Subcutaneous abdominal adipose tissue (tissue), 5 donors: ENCODE results near the gene CLDN3.

Experiments
- H3K27ac ChIP-seq: one replicate; pipeline ENCODE4 v1.7.0; 2013; ENCODE audit warnings: low read depth, mild to moderate bottlenecking, inconsistent platforms, low read length, moderate library complexity
- H3K27me3 ChIP-seq, 5 donors: one replicate each; pipeline ENCODE4 v1.7.0; 2013; ENCODE audit warnings: low read length in 5 of 5, inconsistent platforms in 1 of 5; ENCODE audit not compliant: control insufficient read depth in 5 of 5, insufficient read depth in 4 of 5
- H3K36me3 ChIP-seq, 5 donors: one replicate each; pipeline ENCODE4 v1.7.0; 2013; ENCODE audit warnings: low read length in 5 of 5; ENCODE audit not compliant: control insufficient read depth in 5 of 5, insufficient read depth in 5 of 5
- H3K4me1 ChIP-seq, 5 donors: one replicate each; pipeline ENCODE4 v1.7.0; 2013; ENCODE audit warnings: low read length in 5 of 5, mild to moderate bottlenecking in 3 of 5, moderate library complexity in 1 of 5; ENCODE audit not compliant: control insufficient read depth in 5 of 5, insufficient read depth in 5 of 5
- H3K4me3 ChIP-seq, 5 donors: one replicate each; pipeline ENCODE4 v1.7.0; 2013; ENCODE audit warnings: low read length in 5 of 5, low read depth in 1 of 5
- H3K9ac ChIP-seq, 5 donors: one replicate each; pipeline ENCODE4 v1.7.0; 2013; ENCODE audit warnings: low read length in 5 of 5, mild to moderate bottlenecking in 4 of 5, moderate library complexity in 3 of 5
- H3K9me3 ChIP-seq, 5 donors: one replicate each; pipeline ENCODE4 v1.7.0; 2013; ENCODE audit warnings: low read length in 5 of 5; ENCODE audit not compliant: control insufficient read depth in 5 of 5
- donor health status: healthy.
- donor health status: healthy.
- donor health status: healthy.
- donor health status: healthy.
- donor health status: healthy.

Gene CLDN3

GRCh38 chr7:73738612-73739386 lies 31.3 kb downstream of the CLDN3 start, which contains the start of gene ABHD11:
Gene ABHD11 (minus strand): TSS chr7:73738802. CDS start chr7:73738770, 32 bp downstream.
- H3K4me3 ChIP-seq = peak within 1 kb of the TSS; percentile 72 to 91 (median 86)
- H3K27me3 ChIP-seq = no peaks in the 10 kb centered on the region
- peak within 1 kb of the TSS in 4 of 5 donors; percentile 77 to 85 (median 80) for H3K9ac ChIP-seq
- H3K9me3 ChIP-seq = no peaks in the 10 kb centered on the region
- peaks cover 0 to 21% (median 16%) of the 10 kb centered on the region in 5 donors for H3K36me3 ChIP-seq
- H3K4me1 ChIP-seq = peaks cover 4 to 45% (median 38%) of the 10 kb centered on the region in 5 donors
- peak within 1 kb of the TSS; percentile 37 for H3K27ac ChIP-seq

GRCh38 chr7:73738220-73738611 lies 31.9 kb downstream of the CLDN3 start:
- no peaks in the 10 kb centered on the region for H3K27me3 ChIP-seq
- H3K4me3 ChIP-seq = peak overlapping the region; percentile 72 to 91 (median 86)
- peak overlapping the region; percentile 37 for H3K27ac ChIP-seq
- no peaks in the 10 kb centered on the region for H3K9me3 ChIP-seq
- H3K4me1 ChIP-seq = peaks cover 4 to 43% (median 36%) of the 10 kb centered on the region in 5 donors
- H3K9ac ChIP-seq = peak overlapping the region in 4 of 5 donors; percentile 55 to 74 (median 64)
- peaks cover 0 to 21% (median 16%) of the 10 kb centered on the region in 5 donors for H3K36me3 ChIP-seq

- peaks cover 4 to 38% (median 30%) of the 10 kb centered on the region in 5 donors for H3K4me1 ChIP-seq
- H3K4me3 ChIP-seq = peak overlapping the region in 4 of 5 donors; percentile 61 to 90 (median 80)
- peak overlapping the region in 2 of 5 donors; percentile 41 to 59 for H3K9ac ChIP-seq
- H3K27me3 ChIP-seq = no peaks in the 10 kb centered on the region
- peaks cover 0 to 21% (median 16%) of the 10 kb centered on the region in 5 donors for H3K36me3 ChIP-seq
- no peak overlapping the region for H3K27ac ChIP-seq
- H3K9me3 ChIP-seq = no peaks in the 10 kb centered on the region
Observed at GRCh38 chr7:73737491-73738219, 32.4 kb downstream of the CLDN3 start.

GRCh38 chr7:73736885-73737284 lies 33.2 kb downstream of the CLDN3 start:
- Histone ChIP-seq H3K9me3 (no peaks in the 10 kb centered on the region), H3K36me3 (peaks cover 0 to 21% (median 16%) of the 10 kb centered on the region in 5 donors), H3K4me3 (no peak overlapping the region), H3K4me1 (peaks cover 4 to 35% (median 27%) of the 10 kb centered on the region in 5 donors), H3K9ac (no peak overlapping the region), H3K27ac (no peak overlapping the region), H3K27me3 (no peaks in the 10 kb centered on the region)

GRCh38 chr7:73735528-73735905 lies 34.6 kb downstream of the CLDN3 start:
- H3K4me3 ChIP-seq = no peak overlapping the region
- H3K4me1 ChIP-seq = peaks cover 4 to 35% (median 27%) of the 10 kb centered on the region in 5 donors
- no peak overlapping the region for H3K27ac ChIP-seq
- H3K9me3 ChIP-seq = no peaks in the 10 kb centered on the region
- H3K27me3 ChIP-seq = no peaks in the 10 kb centered on the region
- H3K9ac ChIP-seq = no peak overlapping the region
- H3K36me3 ChIP-seq = peaks cover 0 to 21% (median 16%) of the 10 kb centered on the region in 5 donors

GRCh38 chr7:73734619-73735527 lies 35.2 kb downstream of the CLDN3 start:
- peak overlapping the region; percentile 50 for H3K27ac ChIP-seq

GRCh38 chr7:73732397-73732796 lies 37.7 kb downstream of the CLDN3 start:
- peaks cover 2 to 16% (median 11%) of the 10 kb centered on the region in 5 donors for H3K4me1 ChIP-seq
- peaks cover 0 to 19% (median 15%) of the 10 kb centered on the region in 5 donors for H3K36me3 ChIP-seq
- no peaks in the 10 kb centered on the region for H3K9me3 ChIP-seq
- no peak overlapping the region for H3K9ac ChIP-seq
- H3K27me3 ChIP-seq = no peaks in the 10 kb centered on the region
- H3K4me3 ChIP-seq = no peak overlapping the region
- no peak overlapping the region for H3K27ac ChIP-seq

More at GRCh38 chr7:73734619-73735527, 35.2 kb downstream of the CLDN3 start:
- H3K9me3 ChIP-seq = no peaks in the 10 kb centered on the region
- peak overlapping the region in 3 of 5 donors; percentile 13 to 51 (median 45) for H3K9ac ChIP-seq
- no peak overlapping the region for H3K4me3 ChIP-seq
- peaks cover 0 to 21% (median 16%) of the 10 kb centered on the region in 5 donors for H3K36me3 ChIP-seq
- H3K27me3 ChIP-seq = no peaks in the 10 kb centered on the region
- H3K4me1 ChIP-seq = peaks cover 4 to 35% (median 27%) of the 10 kb centered on the region in 5 donors

- Histone ChIP-seq H3K9ac (no peak overlapping the region), H3K27ac (no peak overlapping the region), H3K27me3 (peaks cover 0 to 5% (median 0%) of the 10 kb centered on the region in 5 donors), H3K9me3 (no peaks in the 10 kb centered on the region), H3K36me3 (peaks cover 0 to under 1% (median 0%) of the 10 kb centered on the region in 5 donors), H3K4me3 (no peak overlapping the region), H3K4me1 (peaks cover 2 to 10% (median 7%) of the 10 kb centered on the region in 5 donors)
Observed at GRCh38 chr7:73730485-73730884, 39.6 kb downstream of the CLDN3 start.

- Histone ChIP-seq H3K9ac (no peak overlapping the region), H3K4me3 (no peak overlapping the region), H3K9me3 (no peaks in the 10 kb centered on the region), H3K27ac (no peak overlapping the region), H3K4me1 (no peaks in the 10 kb centered on the region), H3K27me3 (peaks cover 0 to 5% (median 0%) of the 10 kb centered on the region in 5 donors), H3K36me3 (no peaks in the 10 kb centered on the region)
Observed at GRCh38 chr7:73728551-73728950, 41.5 kb downstream of the CLDN3 start.
